Astrocyte of the hippocampus (primary cell): ENCODE data around the gene ANO2.

Source experiments
- DNase-seq: peaks from one replicate; pipeline ENCODE4 v3.0.0; 2011; ENCODE audit warnings: low read depth, low spot score

The ANO2 gene

DNA sequence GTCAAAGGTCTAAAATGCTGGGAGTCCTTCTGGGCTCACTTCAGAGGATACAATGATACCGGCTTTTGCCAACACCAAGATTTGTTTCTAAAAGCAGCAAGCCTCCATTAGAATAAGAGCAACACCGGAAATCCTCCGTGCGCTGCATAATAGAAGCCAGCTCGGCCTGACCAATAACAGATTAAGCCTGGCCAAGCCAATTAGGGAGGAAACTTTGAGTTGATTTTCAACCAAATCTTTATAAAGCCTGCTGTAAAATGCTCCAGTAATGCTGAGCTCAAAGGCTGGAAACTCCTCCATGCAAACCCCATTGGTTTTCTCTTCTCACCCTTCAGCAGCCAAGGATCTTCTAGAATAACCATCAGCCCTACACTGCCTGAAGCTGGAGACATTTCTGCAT, 363.0 kb downstream of the ANO2 start:
- DNase-seq, result no peak

DNA sequence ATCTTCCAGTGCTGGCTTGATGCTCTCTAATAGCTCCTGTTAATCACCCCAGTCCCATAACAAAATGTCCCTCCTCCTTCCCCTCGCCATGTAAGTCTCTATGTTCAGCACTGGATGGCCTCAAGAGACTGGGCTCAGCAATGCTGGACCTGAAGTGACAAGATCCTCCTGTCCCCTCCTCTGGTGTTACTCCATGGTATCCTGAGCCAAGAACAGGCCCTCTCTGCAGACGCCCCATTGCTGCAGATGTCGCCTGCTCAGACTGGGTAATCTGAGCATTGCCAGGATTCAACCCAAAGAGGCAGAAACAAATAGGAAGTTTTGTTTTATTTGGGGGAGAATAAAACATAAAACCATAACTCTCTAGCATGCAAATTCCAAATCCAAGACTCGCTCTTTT, 363.4 kb downstream of the ANO2 start:
- DNase-seq, result no peak

DNA sequence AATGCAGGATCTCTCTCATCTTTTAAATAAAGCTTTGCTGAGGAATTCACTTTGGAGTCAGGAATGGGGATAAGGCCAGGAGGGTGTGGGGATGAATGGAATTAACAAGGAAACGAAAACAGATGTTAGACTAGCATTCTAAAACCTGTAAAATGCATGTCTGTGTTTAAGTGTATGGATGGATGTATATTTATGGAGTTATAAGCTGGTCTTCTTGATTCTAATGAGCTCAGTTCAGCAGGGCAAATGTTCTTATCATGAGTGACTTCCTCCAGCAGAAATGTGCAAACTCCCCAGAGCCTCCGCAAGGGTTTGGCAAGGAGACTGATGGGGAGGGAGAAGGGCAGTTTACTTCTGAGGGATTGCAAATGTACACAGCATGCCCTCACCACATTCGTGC, 364.0 kb downstream of the ANO2 start:
- DNase-seq, result no peak

DNA sequence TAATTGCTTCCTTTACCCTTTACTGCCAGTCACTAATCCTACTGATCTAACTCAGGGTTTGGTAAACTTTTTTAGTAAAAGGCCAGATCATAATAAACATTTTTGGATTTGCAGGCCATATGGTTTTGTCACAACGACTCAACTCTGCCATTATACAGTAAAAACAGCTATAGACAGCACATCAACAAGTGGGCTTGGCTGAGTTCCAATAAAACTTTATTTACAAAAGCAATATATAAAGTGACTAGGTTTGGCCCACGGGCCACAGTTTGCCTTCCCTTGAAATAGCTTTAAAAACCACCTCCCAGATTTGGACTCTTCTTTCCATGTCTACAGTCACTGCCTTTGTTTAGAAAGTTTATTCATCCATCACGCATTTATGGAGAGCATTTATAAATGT, 366.3 kb downstream of the ANO2 start:
- no peak for DNase-seq

DNA sequence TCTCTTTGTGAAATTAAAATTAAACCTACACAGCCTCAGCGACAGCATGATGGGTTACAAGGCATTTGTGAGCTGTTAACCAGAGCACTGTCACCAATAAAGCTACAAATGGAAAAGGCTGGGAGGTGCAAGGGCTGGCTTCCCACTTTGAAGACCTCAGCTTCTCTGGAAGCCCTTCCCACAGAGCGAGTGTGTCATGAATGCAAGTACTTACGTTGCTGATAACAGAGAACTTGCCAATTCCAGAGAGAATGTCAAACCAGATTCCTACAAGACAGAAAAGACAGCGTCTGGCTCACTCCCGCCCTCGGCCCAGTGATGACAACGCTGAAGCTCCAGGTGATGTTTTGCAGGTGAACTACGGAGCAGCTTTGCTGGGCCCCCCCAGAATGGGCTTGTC, 367.3 kb downstream of the ANO2 start:
- peak; percentile 35 for DNase-seq

DNA sequence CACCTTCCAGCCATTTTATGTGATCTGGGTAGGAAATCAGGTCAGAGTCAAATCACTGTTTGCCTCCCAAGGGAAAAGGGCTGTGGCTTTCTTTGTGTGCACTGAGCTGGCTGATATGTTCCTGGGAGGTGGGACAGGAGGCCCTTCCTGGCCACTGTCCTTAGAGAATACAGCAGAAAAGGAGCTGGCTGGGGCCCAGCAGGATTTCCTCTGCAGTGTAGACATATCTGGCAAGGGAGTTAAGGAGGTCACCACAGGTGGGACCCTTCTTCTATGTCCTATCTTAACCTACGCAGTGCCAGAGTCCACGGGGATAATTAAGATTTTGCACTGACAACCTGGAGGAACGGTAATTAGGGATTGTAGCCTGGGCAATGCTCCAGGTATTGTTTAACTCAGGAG, 367.8 kb downstream of the ANO2 start:
- DNase-seq, result no peak

DNA sequence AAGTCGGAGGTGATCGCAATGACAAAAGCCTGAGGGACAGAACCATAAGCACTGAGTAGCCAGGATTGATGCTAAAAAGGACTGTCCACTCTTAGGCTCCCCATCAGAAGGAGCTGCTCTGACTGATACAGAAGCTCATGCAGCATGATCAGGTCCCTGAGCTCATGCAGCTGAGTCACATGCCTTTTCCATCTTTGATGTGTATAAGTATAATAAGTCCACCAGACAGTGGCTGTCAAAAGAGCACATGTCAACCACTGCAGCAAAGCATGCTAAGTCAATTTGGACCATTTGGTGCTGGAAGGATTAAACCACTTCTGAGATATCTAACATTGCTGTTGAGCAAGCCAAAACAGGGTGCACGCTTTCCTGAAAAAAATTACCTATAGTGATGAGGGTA, 369.1 kb downstream of the ANO2 start:
- DNase-seq, result no peak

DNA sequence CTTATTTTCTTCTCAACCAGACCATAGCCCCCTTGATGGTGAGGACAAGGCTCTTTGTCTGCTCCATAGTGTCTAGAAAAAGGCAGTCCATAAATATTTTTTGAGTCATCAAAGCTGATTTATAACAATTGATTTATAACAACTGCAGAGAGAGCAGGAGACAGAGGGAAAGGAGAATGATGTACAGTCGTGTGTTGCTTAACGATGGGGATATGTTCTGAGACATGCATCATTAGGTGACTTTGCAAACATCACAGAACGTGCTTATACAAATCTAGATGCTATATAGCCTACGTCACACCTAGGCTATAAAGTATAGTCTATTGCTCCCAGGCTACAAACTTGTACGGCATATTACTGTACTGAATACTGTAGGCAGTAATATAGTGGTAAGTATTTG, 369.8 kb downstream of the ANO2 start:
- no peak for DNase-seq

DNA sequence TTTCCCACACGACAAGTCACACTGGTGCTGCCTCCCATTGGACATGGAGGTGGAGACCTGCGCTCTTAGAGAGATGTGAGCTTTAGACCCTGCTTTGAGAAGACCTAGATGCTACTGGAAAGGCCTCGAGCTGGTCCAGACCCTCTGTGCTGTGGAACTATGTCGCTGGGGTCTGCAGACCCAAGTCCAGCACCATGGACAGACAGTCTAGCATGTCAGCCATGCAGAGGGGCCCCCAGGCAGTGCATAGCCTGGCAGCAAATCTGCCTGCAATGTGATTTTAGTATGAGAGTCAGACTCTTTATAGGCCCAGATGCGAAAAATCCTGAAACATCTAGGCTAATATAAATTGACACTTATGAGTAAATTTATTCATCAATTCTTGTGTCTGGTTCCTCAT, 371.7 kb downstream of the ANO2 start:
- DNase-seq, result no peak

DNA sequence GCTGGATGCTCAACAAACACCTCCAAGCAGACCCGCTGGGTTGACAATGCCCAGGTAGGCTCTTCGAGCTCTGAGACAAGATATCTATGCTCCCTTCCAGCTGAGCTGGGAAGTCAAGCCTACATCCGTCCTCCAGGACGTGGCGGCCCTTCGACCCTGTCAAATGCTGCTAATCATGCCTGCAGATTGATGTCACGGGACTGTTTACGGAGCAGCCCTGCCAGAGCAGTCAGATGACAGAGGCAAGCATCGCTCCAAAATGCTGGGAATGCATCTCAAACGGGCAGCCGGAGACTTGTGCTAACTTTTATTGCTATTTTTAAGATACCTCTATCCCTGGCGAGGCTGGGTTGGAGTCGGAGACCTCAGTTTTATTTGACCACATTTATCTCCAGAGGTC, 373.9 kb downstream of the ANO2 start:
- no peak for DNase-seq

DNA sequence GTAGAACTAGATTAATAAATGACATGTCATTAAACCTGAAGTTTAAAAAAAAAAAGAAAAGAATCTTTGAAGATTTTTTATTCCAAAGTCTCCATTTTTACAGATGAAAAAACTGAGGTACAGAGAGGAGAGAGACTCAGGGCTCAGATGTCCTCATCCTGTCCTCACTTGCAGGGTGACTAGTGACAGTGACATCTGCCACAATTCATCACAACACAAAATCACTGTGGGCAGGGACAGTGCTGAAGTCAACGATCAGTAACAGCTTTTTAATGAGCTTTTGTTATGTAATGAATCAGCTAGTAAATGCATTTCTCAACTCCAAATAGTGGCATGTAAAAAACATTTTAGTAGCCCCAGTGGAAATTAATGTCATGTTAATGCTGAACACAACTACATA, 374.6 kb downstream of the ANO2 start:
- DNase-seq, result no peak

DNA sequence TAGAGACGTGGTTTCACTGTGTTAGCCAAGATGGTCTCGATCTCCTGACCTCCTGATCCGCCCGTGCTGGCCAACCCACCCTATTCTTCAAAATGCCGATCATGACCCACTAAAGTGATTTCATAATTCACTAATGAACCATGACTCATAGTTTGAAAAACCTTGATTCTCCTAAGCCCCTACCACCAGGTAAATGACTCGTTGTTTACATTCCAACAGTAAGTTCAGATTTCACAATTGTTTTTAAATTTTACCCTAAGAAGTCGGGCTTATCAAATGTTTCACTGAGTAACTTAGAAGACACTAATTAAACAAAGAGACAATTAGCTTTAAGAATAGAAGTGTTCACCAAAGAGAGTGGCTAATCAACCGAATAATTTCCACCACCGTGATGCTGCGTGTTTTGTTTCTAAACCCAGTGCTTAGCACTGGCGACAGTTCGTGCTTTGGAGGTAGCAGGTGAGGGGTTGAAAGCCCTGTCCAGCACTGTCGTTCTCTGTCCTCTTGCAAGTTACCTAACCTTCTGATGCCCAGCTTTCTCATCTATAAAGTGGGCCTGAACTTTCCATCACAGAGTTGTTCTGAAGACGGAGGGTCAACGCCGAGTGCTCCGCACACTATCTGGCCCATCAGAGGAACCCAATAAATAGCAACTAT, 376.6 kb downstream of the ANO2 start:
- peak; percentile 14 for DNase-seq

DNA sequence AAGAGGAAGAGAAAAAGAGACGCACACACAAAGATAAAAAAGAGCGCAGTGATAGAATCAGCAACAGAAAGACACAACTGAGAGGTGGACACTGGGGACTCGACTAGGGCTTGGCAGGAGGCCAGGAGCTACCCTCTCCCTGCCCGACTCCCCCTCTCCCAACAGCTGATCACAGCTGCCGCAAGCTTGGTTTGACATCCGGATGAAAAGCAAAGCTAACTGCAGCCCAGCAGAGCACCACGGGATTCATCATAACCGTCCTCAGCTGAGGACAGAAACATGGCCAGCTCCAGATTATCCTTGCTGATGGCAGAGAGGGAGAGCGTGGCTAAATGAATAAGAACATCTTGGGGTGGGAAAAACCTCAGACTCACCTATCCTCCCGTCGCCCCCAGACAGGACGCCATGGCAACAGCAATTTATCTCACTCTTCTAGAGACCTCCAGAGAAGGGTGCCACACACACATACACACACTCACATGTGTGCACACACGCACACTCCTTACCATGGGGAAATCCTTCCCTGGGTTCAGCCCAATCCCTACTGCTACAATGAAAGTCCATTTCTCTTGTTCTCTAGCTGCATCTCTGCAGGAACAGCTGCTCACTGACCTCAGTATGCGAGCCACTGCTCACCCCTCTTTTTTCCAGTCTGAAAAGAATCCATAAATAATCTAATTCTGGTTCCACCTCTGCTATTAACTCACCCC, 377.9 kb downstream of the ANO2 start:
- no peak for DNase-seq

DNA sequence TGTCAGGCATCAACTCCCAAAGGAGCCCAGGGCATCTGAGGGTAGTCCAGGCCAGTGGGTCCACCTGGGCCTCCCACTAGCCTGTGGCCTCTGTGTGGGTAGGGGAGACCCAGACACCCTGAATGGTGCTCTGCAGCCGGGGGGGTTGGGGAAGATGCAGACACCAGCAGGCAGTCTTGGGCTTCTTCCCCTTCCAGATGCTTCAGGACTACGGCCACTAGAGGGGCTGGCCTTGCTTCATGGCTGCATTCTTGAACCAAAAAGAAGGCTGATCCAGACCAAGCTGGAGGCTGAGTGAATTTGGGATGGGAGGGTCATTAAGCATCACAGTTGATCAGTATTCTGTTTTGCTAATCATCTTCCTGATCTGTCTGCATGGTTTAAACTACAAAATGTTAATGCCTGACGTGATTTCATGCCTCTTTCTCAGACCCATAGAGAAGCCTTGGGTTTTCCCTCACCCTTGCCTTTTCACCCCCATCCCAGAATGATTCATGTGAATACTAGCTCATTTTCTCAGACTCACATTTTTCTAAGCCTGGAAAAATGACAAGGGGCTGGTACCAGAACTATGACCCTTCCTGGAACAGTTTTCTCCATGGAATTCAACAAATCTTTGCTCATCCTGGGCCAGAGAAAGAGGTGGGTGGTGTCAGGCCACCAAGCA, 379.0 kb downstream of the ANO2 start:
- peak; percentile 52 for DNase-seq

DNA sequence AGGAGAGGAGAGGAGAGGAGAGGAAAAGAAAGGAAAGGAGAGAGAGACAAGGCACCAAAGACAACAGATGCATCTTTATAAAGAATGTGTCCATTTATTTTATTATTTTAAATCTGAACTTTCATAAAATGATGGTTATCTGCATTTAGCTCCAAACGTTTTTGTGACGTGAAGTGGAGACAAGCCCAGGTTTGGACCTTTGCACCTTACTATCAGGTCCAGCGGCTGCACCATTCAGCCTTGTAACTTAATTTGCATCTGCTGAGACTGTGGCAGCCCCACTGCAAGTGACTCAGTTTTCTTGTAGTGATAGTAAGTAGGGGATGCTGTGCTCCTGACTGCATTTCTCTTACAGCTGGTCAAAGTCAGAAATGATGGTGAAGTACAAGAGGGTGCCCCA, 382.5 kb downstream of the ANO2 start:
- DNase-seq, result no peak

DNA sequence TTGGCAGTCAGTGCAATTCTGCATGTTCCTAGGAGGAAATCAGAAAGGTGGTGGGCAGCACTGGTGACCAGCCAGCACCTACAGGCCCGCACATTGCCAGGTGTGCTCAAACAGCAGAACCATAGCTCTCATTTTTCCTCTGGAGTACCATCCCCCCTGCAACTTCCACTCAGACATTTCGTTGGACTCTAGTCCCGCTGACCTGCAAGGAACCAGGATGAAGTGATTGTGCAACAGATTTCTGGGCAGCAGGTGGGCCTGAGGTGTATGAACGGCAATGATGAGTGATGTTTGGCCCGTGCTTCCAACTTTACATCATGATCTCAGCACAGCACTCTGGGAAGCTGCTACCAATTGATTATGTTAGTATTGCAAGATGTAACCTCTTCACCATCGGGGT, 383.2 kb downstream of the ANO2 start:
- DNase-seq, result no peak

DNA sequence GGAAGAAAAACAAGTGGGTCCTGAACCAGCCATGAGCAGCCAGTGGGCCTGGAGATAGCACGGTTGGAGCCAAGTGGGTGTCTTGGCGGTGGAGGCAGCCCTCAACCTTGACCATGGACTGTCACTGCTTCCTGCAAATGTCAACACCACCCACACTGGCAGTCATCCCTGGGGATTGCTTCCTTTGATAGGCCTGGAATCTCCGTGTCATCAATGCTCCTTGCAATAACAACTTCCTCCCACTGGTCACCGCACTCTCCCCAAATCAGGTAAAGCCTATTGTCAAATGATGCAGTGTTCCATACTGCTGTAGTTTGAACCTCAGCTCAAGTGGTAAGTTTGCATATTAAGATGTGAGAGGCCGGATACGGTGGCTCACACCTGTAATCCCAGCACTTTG, 384.0 kb downstream of the ANO2 start:
- DNase-seq, result no peak

DNA sequence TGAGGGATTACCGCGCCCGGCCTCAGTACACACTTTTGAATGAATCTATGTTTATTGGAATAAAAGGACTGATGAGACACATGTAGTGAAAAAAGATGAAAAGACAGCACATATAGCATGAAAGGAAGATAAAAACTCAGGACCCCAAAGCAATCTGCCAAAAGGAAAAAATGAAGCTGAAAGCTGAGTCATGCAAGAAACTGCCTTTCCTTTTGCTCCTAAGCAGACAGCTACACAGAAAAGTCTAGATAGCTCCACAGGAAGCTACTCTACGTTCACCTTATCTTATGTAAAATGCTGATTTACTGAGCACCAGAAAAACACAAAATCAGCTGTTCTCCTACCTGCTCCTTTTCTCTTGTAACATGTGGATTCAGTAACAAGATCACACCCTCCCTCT, 384.8 kb downstream of the ANO2 start:
- DNase-seq, result no peak

DNA sequence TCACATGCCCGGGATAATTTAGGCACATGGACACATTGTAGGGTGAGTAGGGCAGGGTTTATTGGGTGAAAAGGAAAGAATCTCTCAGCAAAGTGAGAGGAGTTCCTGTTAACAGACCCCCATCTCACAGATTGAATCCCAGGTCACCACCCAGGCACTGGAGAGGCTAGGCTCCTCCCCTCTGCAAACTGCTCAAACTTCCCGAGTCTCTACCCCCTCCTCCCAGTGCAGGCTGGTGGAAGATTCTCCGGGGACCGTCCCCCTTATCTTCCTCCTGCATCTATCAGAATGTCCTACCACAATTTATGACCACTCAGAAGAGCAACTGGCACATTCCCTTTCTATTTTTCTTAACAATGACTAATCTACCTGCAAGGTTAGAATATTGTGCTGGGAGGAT, 387.2 kb downstream of the ANO2 start:
- DNase-seq, result no peak

DNA sequence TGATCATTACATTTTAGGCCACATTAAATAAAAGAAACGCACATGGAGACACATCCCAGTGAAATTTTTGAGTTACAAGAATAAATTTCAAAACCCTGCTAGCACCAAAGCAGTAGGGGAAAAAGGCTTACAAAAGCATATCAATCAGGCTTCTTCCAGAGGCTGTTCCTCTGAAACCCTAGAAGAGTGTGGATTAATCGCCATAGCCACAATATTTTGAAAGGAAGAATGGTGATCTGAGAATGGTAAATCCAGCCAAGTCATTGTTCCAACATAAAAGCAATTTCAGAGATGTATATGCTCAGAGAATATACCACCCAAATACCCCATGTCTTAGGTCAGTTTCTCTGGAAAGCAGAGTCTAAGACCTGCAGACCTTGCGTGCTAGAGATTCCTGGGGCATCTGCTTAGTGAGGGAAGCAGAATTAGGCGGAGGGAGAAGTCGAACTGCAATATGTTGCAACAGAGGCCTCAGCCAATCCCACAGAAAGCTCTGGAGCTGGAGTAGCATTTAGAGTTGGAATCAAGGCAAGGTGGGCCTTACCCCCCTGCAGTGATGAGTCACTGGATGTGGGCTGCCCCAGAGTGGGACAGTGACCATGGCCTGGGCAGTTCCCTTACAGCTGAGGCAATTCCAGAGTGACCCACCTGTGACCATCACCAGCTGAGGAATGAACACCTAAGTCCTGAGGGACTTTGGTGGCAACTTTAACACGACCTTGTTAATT, 387.9 kb downstream of the ANO2 start:
- no peak for DNase-seq

DNA sequence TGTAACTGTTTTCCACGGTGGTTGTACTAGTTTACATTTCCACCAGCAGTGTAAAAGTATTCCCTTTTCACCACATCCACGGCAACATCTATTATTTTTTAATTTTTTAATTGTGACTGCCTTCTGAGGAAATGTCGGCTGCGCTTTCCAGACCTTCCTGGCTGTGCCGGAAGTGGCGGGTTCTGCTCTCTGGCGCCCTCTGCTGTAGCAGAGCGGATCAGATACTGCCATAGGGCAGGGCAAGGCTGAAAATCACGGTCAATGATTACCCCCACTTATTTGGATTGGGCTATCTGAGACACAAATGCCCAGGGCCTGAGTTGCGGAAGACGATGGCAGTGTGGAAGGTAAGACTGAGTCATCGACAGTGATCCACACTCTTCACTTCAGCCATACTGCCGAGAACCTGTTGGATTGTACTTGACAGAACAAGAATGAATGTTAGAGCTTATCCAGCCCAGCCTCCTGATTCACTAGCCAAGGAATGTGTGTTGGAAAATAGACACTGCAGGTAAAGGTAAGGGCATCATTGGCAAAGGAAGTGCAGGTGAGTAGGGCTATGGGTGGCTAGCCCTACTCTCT, 388.9 kb downstream of the ANO2 start:
- no peak for DNase-seq

DNA sequence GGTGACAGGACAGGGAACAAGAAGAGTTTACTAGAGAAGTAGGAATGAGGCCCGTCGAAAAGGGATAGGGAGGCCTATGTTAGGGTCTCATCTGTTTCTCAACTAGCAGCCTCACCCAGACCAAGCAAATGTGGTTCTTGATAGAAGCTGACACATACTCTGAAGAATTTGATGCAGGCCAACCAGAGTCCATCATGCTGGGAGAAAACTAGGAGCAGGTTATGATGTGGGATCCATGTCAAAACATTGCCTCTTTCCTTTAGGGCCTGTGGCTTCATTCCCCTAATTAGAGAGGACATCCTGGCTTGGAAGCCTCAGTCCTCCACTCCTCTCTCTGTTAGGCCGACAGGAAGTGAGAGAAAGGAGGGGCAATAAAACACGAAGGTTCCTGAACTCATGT, 390.3 kb downstream of the ANO2 start:
- peak; percentile 55 for DNase-seq
